IPS-NIHi7 (cell line): ENCODE results near the gene BSPRY.
"Not testable (repeated sequence)": the region's sequence is repeated elsewhere in the genome, so short reads cannot be mapped to it uniquely, and the experiment has no call there.

ENCODE experiments used
- DNase-seq: peaks from one replicate; pipeline ENCODE4 v3.0.0; 2012; ENCODE audit warnings: mixed read lengths; ENCODE audit errors: extremely low spot score

BSPRY gene

DNA sequence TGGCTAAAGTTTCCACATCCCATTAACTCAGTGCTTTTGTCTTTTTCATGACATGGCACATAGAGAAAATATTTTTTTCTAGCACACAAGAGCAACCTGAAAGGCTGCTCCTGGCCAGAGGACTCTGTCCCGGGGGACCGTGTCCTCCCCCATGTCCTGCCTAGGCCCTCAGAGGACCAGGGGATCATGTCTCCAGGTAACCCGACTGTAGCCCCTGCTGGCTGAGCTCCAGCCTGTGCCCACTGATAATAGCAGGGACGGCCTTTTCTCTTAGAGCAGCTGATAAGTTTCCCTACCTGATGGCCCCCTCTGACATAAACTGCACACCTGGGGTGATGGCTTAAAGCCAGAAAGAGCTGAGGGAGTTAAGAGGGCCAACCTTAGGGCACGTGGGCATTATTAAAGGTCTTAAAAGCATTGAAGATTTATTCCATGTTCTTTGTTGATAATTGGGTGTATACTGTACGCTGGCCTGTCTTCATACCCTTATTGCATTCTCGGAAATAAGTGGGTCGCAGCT, 21.5 kb downstream of the BSPRY start:
- no peak for DNase-seq

DNA sequence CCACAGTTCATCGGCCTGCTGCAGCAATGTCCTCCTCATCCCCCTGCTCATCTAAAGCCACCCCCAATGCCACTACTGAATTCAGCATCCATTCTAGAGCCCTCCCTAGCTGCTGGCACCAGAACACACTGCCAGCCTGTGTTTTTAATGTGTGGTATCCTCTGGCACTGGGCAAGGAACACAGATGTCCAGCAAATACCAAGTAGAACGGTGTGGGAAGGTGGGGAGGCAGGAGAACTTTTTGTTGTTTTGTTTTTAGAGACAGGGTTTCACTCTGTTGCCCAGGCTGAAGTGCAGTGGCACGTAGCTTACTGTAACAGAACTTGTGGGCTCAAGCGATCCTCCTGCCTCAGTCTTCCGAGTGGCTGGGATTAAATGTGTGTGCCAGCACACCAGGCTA, 22.7 kb downstream of the BSPRY start:
- DNase-seq = no peak

DNA sequence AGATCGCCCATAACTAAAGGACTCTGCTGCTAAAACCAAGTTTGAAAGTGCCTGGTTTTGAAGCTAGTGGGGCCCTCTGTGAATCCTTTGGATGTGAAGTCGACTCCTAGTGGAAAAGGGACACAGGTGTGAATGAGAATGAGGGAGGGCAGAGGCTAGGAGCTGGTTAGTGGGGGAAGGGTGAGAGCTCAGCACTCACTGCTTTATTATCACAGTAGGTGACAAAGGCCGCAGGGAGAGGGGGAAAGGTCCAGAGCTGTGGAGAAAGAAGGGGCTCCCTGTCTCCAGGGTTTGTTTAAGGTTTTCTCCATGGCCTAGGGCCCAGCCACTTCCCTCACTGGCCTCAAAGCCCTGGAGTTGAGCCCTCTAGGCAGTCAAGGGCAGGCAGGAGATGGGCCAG, 23.9 kb downstream of the BSPRY start:
- no peak for DNase-seq

DNA sequence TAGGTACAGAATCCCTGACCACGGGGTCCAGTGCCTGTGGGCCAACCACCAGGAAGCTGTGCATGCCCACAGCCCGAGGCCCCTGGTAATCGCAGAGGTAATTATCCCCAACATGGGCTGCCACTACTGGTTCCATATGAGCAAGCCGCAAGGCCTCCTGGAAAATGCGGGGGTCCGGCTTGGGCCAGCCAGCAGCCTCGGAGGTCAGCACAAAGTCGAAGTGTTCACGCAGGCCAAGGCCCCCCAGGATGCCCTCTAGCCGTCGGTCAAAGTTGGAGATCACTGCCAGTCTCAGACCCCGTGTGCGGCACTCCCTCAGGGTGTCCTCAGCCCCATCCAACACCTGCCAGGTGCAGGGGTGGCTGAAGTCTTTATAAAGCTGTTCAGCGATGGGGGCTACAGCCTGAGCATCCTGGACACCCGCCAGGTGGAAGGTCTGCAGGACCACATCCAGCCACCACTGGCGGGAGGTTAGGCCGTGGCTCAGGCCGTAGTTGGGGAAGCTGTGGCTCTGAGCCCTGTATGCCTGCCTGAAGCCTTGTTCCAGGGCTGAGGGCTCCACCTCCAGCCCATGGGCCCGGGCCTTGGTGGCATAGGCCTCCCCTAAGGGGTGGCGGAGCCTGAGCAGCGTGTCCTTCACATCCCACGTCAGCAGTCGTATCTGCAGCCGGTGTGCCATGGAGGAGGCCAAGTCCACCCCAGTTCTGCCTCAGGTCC, 24.5 kb downstream of the BSPRY start:
- DNase-seq = no peak

DNA sequence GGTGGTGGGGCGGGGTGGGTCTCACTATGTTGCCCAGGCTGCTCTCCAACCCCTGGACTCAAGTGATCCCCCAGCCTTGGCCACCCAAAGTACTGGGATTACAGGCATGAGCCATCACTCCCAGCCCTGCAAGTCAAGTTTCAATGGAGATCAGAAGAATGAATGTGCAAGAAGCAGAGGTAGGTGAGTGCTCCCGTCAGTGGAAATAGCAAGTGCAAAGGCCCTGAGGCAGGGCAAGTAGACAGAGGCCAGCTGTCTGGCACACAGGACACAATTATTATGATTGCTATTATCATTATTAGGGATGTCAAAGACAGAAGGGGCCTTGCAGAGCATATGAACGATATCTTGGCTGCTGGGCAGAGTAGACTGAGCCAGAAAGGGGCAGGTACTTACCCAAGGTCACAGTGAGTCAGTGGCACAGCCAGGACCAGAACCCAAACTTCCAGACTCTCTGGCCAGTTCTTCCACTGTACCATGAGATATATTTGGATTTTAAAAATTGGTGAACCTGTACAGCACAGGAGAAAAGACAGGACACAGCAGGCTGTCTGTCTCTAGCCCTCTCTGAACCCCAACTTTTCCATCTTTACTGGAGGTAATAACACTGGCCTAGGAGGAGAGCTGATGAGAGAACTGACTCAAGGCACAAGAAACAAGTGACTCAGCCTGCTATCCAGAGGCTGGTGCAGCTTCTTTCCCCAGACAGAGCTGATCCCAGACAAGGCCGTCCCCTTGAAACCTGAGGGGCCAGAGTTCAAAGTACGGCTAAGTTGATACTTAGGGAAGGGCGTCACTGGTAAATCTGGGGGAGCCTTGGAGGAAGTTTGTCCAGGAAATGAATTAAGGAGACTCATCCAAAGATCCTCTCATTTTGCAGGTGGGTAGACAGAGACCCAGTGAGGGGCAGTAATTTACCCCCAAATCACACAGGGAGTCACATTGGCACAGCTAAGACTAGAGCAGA, 26.0 kb downstream of the BSPRY start:
- no peak for DNase-seq

DNA sequence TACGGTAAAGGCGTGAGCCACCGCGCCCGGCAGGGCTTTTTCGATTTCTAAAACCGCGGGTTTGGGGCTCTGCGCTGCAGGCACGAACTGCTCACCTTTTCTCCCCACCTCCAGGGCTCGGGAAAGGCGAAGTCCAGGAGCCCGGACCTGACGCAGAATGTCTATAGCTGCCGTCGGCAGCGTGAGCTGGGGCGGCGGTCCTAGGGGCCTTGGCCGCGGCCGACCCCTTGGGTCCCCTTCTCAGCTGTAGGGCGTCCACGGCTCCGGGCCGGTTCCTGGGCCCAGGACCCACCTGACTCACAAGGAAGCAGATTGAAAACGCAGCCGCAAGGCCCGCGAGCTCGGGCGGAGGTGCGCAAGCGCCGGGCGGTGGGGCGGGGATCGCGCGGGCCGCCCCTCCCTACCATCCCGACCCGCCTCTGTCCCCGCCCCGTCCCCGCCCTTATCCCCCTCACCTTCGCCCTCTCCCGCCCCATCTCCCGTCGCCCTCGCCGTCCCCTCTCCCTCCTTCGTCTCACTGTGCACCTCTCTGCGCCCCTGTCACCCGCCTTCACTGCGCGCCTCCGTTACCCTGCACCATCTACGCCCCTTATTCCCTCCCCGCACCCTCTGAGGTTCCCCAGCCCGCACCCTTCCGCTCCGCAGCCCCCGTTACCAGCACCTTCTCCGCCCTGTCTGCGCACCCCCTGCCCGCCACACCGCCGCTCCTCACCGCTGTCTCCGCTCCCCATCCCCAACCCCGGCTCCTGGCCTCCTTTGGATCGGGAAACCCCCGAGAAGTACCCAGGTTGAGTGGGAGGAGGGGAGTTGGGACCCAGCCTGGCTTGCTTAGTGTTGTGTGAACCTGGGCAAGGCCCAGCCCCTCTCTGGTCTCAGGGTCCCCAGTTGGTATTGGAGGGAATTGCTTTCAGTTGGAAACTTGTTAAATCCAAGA, 27.6 kb downstream of the BSPRY start, which contains the start of gene HDHD3:
Gene HDHD3 (minus strand): TSS at position 353 of the 934 bp plus-strand sequence. CDS start 2,632 bp downstream, outside the sequence.
- peak; percentile 96 for DNase-seq

DNA sequence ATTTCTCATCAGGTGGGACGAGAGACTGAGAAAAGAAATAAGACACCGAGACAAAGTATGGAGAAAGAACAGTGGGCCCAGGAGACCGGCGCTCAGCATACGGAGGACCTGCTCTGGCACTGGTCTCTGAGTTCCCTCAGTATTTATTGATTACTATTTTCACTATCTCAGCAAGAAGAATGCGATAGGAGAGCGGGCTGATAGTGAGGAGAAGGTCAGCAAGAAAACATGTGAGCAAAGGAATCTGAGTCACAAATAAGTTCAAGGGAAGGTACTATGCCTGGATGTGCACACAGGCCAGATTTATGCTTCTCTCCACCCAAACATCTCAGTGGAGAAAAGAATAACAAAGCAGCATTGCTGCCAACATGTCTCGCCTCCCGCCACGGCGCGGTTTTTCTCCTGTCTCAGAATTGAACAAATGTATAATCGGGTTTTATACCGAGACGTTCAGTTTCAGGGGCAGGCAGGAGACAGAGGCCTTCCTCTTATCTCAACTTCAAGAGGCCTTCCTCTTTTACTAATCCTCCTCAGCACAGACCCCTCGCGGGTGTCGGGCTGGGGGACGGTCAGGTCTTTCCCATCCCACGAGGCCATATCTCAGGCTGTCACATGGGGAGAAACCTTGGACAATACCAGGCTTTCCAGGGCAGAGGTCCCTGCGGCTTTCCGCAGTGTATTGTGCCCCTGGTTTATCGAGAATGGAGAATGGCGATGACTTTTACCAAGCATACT, 29.9 kb downstream of the BSPRY start:
- DNase-seq = not testable (repeated sequence)

DNA sequence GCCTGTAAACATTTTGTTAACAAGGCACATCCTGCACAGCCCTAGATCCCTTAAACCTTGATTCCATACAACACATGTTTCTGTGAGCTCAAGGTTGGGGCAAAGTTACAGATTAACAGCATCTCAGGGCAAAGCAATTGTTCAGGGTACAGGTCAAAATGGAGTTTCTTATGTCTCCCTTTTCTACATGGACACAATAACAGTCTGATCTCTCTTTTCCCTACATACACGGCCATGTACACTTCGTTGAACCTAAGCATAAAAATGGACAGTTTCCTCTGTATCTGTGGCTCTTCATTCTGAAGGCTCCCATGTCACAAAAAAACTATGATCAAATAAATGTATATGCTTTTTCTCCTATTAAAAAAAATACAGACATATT, 30.5 kb downstream of the BSPRY start:
- not testable (repeated sequence) for DNase-seq

DNA sequence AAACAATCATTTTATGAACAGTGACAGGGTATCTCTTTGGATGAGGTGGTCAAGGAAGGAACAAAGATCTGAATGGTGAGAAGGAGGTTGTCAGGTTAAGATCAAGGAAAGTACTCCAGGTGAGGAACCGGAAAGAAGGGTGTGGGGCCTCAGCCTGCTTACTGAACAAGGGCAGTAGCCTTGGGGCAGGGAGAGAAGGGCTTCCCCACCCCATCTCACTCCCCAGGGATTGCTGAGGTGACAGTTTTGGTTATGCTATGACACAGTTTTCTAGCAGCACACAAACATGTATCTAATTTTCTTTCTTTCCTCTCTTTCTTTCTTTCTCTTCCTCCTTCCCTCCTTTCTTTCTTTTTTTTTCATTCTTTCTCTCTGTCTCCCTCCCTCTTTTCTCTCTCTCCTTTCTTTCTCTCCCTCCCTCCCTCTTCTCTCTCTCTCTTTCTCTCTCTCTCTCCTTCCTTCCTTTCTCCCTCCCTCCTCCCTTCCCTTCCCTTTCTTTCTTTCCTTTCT, 31.6 kb downstream of the BSPRY start:
- no peak for DNase-seq

DNA sequence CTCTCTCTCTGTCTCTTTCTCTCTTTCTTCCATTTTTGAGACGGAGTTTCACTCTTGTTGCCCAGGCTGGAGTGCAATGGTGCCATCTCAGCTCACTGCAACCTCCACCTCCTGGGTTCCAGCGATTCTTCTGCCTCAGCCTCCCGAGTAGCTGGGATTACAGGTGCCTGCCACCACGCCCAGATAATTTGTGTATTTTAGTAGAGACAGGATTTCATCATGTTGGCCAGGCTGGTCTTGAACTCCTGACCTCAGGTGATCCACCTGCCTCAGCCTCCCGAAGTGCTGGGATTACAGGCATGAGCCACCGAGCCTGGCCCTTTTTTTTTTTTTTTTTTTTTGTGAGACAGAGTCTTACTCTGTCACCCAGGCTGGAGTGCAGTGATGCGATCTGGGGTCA, 32.1 kb downstream of the BSPRY start:
- DNase-seq = not testable (repeated sequence)

DNA sequence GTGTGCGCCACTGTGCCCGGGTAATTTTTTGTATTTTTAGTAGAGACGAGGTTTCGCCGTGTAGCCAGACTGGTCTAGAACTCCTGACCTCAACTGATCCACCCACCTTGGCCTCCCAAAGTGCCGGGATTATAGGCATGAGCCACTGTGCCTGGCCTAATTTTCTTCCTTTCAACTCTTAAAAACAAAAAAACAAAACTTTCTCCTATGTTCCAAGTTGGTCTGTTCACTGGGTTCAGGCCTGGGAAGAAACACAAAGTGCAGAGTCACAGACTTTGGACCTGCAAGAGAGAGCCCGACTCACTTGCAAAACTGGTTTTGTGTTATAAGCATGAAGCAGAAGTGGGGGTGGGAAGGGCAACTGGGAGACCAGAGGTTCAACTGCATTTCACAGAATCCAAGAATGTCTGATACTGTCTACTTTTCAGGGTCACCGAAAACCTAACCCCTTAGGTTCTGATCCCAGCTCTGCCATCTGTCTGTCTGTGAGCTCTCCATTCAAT, 32.6 kb downstream of the BSPRY start:
- DNase-seq = no peak

DNA sequence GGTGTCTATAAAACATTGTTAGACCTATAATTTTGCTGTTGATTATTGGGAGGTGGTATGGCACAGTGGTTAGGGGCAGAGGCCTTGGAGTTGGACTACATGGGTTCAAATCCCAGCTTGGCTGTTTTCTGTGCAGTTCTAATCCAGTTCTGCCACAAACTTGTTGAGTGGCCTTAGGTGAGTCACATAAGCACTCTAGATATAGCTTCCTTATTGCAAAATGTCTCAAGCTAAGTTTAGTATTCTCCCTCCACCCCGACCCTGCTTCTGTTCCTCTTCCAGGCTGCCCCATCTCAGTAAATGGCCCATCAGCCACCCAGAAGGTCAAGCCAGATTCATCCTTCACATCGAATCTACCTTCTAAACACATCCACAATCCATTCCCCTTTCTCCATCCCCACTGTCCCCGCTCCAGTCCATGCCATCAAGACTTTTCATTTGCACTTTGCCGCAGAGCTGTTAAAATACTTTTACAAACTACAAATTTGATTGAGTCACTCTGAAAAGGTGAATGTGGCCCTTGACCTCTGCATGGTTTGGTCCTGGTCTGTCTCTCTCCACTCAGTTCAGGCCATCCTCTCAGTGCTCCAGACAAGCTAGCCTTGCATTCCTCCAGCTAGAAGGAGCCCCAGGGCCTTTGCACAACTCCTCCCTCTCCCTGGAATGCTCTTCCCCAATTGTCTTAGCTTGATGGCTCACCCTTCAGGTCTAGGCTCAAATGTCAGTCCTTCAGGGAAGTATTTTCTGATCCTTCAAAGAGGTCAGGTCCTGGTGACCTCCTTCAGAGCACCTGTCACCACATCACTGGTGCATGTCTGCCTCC, 37.4 kb downstream of the BSPRY start:
- no peak for DNase-seq

DNA sequence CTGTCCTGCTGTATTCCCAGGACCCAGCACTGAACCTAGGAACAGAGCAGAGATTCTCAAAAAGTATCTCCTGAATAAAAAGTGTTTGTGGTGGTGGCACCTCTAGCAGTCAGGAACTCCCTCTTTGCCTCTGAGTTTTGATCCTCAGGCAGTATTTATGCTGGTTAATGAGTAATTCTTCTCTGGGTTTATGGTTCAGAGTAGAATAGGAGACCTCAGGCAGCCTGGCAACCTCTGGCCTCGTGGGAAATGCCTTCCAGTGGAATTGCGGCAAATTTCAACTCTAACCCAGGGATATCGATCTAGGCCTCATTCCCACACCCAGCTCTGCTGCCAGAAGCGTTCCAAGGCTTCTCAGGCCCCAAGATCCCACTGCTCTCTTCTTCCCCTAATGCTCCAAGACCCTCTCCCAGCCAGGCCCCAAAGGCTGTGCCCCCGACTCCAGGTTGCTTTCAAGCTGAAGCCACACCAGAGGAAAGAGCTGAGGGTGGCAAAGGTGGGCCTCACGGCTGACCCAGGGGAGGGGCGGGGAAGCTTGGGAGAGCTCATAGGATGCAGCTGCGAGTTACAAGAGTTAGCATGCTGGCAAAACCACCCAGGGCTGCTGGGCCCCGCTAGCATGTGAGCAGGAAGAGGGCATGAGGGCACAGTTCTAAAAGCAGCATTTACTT, 38.4 kb downstream of the BSPRY start:
- DNase-seq = no peak

DNA sequence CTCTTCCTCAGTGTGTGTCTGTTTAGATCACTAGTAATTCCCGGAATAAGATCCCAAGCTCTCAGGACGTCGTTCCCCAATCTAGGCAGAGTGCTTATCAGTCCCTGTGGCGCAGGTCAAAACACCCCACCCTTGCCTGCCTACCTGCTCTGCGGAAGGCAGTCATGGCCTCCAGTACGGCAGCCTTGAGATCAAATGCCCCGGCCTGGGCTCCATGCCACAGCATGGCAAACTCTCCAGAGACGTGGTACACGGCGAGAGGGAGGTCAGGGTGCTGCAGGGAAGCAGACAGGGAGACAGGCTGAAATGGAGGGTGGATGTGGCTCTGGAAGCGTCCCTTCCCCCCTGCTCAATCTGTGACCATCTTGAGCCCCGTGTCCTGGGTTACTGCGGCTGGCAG, 39.5 kb downstream of the BSPRY start:
- no peak for DNase-seq

DNA sequence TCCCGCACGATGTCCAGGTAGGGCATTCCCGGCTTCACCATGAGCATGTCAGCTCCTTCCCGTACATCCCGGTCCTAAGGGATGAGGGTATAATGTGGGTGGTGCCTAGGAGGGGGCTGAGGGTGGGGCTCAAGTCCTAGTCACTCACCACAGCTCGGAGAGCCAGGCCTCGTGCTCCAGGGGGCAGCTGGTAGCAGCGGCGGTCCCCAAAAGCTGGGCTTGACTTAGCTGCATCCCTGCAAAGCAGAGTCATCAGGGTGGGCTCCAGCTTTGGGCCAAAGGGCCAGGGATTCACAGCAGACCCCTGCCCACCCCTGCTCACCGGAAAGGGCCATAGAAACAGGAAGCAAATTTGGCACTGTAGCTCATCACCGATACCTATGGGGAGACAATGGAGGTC, 40.1 kb downstream of the BSPRY start:
- DNase-seq = no peak

DNA sequence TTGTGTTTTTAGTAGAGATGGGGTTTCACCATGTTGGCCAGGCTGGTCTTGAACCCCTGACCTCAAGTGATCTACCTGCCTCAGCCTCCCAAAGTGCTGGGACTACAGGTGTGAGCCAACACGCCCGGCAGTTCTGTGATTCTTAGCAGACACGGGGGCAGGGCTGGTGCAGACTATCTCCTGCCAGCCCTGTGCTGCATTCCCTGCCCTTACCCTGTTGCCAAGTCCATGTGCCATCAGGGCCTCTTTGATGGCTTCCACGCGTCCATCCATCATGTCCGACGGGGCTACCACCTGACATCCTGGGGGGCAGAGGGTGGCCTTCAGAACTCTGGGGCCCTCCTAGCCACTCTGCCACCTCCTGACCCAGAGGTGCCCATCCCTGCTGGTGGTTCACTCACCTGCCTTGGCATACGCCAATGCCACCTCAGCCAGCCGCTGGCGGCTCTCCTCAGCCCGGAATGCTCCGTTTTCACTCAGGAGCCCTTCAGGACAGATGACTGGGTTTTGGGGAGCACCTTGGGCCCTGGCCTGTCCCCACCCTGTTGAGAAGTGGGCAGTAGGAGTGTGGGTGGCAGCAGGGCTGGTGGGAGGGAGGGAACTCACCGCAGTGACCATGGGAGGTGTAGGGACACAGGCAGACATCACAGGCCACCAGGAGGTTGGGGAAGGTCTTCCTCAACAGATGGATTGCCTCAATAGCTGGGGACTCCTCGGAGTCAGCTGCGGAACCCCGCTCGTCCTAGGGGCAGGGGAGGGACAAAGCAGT, 41.0 kb downstream of the BSPRY start:
- DNase-seq = no peak

DNA sequence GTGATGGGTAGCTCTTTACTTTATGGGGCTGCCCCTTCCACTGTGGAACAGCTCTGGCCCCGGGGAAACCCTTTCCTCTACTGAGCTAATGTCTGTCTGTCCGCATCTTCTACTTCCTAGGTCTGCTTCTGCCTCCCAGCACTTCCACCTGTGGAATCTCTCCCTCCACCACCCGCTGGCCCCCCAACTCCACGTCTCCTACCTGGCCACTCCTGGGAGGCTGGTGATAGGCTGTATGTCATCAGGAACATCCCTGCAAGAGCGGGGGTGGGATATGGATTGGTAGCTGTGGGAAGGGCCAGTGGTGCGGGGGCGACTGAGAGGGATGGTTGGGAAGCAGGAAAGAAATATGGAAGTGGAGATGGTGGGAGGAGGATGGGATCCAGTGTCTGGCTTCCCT, 42.6 kb downstream of the BSPRY start:
- DNase-seq = no peak

DNA sequence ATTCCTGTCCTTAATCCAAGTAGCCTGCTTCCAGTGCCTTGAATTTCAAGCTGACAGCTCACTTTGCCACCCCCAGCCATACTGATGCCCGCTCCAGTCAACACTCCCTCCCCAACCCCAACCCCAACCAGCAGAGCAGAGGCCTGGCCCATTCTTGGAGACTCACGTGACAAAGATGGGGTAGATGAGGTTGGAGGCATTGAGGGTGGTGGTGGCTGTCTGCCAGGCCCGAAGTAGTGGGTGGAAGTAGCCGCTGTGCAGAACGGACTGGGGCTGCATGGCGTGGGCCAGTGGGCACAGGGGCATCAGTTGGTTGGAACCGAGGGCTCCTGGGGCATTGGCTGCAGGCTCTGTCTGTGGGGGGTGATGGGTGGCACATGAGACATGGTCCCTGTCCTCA, 43.9 kb downstream of the BSPRY start:
- DNase-seq = no peak
